Stimulated activated CD4-positive, alpha-beta T cell treated with anti-CD3 and anti-CD28 coated beads, Interleukin-15, amount 100 ng/mL, for 48 hours (primary cell): ENCODE measurements around the gene SSNA1.

Source experiments
- DNase-seq, 2 donors: peaks; one replicate each; pipeline ENCODE4 v3.0.0-alpha.2; 2020; ENCODE audit warnings: low read depth in 2 of 2

The SSNA1 gene

GRCh38 chr9:137182836-137183235, 5.6 kb upstream of the SSNA1 start:
- no peak for DNase-seq

DNA sequence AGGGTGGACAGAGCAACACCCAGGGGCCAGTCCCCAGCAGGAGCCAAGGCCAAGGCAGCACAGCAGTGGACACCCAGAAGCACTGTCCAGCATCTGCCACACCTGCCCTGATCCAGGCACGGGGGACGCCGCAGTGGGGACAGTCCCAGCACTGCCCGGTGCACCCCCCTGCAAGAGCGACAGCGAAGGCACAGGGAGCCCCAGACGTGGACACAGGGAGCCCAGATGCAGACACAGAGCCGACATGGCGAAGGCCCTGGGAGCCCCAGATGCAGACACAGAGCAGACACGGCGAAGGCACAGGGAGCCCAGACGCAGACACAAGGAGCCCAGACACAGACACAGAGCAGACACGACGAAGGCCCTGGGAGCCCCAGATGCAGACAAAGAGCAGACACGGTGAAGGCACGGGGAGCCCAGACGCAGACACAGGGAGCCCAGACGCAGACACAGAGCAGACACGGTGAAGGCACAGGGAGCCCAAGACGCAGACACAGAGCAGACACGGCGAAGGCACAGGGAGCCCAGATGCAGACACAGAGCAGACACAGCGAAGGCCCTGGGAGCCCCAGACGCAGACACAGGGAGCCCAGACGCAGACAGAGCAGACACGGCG, 4.4 kb upstream of the SSNA1 start:
- DNase-seq = no peak

DNA sequence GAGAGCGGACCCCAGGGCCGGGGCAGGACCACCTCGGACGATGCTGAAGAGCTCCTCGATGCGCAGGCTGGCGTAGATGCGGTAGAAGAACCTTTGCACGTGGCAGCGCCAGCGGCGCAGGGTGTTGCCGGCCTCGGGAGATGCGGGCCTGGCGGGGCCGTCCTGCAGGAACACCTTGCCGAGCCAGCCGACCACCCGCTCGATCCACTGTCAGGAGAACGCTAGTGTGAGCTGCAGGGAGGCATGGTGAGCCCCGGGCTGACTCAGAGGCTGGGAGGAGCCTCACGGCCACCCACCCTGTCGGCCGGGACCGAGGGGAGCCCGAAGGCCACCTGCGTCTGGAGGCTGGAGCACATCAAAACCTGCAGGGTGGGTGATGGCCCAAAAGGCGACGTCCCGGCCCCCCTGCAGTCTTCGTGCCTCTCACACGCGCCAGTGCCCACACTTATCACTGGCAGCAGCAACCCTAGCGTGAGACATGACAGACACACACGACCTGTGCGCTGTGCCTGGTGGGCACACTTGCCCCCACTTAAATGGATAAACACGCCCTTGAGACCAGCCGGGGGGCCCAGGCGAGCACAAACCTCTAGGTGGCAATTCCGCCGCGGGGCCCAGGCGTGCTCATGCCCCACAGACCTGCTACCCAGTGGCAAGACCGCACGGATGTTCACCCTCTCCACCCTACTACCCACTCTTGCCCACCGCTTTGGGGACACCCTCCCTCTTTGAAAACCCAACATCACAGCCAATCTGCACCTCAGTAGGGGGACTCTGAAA, 3.4 kb upstream of the SSNA1 start:
- DNase-seq = no peak

GRCh38 chr9:137185921-137186320, 2.6 kb upstream of the SSNA1 start:
- no peak for DNase-seq

DNA sequence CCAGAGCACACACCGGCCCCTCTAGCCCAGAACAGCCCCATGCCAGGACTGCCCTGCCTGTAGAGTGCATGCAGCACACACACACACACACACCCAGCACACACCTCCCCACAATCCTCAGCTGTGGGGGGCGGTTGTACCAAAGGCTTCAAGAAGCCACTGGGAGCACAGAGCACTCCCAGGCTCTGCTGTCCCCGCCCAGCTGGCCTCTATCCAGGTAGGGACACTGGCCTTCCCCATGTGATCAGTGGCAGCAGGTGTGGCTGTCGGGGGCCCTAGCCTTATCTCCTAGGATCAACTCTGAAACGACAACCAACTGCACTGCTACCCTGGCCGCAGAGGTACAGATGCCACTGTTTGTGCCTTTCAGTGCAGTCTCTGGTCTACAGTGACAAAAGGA, 2.1 kb upstream of the SSNA1 start:
- no peak for DNase-seq

GRCh38 chr9:137187386-137187785, 1.1 kb upstream of the SSNA1 start:
- DNase-seq = no peak

- DNase-seq = no peak
Measured at GRCh38 chr9:137188086-137188489, 388 bp upstream of the SSNA1 start.

- DNase-seq = no peak
Measured at GRCh38 chr9:137189297-137190295, 1.1 kb downstream of the SSNA1 start.

GRCh38 chr9:137190315-137190856, 1.9 kb downstream of the SSNA1 start:
- no peak for DNase-seq

- DNase-seq = no peak
Measured at GRCh38 chr9:137191245-137191644, 2.8 kb downstream of the SSNA1 start.

DNA sequence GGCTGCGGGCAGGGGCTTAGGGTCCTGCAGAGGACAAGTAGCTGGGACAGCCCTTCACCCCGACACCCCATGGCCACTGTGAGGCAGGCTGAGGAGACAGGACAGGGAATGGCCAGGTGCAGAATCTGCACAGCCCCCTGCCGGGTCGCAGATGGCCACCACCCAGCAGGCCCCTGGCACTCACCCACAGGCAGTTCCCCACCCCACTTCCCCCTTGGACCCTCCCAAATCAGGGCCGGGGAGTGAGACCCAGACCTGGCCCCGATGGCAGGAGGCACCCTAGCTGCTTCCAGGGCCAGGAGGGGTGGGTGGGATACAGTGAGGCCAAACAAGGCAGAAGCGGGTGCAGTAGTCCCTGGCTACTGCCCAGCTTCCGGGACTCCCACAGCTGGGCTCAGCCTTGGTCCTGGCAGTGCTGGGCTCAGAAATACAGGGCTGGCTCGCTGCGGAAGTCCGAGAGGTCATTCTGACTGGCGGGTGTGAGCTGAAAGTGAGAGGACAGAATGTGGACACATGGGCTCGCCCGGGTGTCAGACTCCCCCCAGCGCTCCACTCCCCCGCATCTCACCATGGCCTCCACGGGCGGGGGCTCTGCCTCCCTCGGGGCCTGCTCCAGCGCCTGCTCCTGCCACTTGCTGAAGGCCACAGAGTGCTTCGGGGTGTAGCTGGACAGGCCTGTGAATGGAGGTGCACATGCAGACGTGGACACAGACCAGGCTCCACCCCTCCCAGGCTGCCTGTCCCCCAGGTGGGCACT, 3.4 kb downstream of the SSNA1 start:
- DNase-seq = no peak

GRCh38 chr9:137192448-137192780, 3.9 kb downstream of the SSNA1 start:
- DNase-seq = no peak

- no peak for DNase-seq
Measured at GRCh38 chr9:137192859-137193258, 4.4 kb downstream of the SSNA1 start.

DNA sequence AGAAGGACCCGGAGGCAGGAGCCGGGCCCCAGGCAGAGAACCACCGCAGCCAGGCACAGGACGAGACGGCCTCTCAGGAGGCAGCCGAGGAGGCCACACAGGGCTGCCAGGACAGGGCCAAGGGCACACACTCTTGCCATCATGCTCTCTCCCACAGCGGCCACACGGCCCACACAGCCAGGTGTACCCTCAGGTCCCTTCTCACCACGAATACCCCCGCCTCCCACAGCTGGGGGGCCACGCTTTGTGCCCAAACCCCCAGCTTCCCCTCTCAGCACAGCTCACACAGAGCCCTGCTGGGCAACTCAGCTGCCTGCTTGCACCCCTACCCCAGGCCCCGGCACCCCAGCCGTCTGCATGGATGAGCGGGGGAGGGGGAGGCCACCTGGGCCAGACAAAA, 5.3 kb downstream of the SSNA1 start:
- DNase-seq = no peak

GRCh38 chr9:137194388-137194787, 5.9 kb downstream of the SSNA1 start:
- DNase-seq = no peak

- no peak for DNase-seq
Measured at GRCh38 chr9:137194909-137195308, 6.4 kb downstream of the SSNA1 start.

DNA sequence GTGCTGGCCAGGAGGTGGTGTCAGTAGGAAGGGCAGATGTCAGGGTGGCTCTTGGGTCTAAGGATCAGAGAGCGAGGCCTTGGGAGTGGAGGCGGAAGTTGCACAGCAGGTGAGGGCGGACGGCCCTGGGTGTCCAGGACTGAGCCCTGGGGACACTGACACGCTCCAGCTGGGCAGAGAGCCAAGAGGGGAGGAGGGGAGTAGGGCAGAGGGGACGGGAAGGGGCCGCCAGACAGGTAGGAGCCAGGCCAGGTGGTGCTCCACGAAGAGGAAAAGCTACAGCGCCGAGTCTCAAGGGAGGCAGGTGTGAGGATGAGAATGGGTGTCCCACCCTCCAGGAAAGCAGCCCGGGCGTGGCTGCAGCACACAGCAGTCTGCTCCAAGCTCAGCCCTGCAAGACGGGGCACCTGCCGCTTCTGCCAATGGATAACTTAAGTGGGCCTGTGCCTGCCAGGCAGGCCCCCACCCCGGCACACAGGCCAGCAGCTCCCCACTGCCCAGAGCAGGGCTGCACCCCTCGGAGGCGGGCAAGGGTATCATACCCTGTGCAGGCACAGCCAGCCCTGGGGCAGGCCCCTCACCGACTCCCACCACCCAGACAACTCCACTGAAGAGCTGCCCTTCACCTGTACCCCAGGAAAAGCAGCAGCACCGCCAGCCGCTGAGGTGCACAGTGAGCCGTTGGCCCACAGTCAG, 7.2 kb downstream of the SSNA1 start:
- DNase-seq = no peak

DNA sequence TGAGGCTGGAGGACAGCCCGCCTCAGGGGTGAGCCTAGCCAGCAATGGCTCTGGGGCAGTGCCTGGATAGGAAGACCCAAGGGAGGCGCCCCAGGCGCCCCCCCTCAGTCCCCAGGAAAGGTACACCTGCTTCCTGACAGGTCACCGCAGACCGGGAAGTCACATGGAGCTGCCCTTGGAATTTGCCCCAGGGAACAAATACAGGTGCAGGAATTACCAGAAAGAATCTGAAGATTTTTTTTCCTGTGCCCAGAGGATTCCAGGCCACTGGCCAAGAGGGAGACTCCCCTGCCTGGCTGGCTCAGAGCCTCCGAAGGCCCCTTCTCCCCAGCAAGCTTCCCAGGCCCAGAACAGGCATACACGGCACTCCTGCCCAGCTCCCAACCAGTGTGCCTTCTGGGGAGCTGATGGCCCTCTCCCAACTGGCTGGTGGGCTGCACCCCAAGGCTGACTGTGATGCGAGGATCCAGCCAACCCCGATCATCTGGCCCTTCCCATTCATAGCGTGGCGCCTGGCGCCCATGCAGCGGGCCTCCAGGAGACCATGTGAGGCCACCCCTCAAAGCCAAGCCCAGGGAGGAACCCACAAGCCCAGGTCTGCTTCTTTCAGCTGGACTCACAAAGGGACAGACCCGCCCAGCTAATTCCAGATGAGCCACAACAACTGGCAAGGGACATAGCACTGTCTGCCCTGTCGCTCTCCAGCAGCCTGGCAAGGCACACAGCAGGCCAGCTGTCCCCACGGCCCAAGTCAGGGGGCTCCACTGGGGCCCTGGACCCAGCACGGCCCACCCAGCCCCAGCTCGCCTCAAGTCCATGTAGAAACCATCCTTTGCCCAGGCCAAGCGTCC, 9.8 kb downstream of the SSNA1 start:
- DNase-seq = no peak

- no peak for DNase-seq
Measured at GRCh38 chr9:137198902-137199283, 10.4 kb downstream of the SSNA1 start.
